ENCODE measurements around the gene VENTX.

Gene VENTX

GRCh38 chr10:133235265-133235855, 2.3 kb upstream of the VENTX start:
- DNase-seq (ENCODE audit: low spot score): no peak

DNA sequence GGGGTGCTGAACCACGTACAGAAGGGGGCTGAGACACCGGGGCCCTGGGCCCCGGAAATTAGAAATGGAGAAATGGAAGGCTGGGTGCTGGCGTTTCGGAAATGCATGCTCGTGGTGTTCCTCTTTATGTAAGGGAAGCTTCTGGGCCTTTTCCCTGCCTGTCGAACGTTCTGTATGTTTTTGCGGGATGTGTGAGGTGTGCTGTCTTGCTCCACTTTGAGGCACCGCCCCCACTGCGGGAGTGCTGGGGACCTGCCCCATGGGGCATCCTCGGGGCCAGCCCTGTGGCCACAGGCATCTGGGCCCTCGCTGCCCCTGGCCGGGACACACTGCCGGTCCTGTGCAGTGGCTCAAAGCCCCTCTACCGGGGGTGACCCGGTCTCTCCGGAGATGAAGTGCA, 1.7 kb upstream of the VENTX start:
- no peak for DNase-seq (ENCODE audit: low spot score)

DNA sequence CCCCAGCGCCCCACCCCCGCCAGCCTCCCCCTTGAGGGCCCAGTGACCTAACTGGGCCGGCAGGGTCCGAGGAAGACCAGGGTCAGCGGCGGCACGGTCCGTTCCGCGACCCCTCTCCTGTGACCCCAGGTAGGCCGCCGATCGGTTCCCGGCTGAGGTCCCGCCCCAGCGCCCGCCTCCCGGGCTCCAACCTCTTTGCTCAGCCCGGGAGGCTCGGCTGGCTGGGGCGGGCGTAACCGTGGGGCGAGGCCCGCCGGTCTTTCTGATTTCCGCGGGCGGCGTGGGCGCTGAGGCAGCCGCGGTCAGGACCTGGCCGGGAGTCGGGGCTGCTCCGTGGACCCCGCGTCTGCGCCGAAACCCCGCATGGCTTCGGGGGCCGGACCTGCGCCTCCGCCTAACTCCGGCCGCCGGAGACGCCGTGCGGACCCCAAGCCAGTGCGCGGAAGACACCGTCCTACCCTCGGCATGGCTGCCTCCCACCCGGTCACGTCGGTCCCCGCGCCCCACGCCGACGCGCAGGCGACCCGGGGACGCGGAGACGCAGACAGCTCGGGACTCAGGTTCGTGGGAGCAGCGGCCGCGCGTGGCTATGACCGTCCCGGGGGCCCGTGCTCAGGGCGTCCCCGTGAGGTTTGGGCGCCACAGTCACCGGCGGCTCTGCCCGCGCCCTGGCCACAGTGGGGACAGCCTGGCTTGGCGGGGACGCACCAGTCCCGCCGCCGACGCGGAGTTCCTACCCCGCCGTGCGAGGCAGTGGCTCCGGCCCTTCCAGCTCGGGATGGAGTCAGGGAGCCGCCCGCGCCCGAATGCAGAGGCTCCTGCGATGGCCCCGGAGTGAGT, 1.0 kb upstream of the VENTX start:
- no peak for DNase-seq (ENCODE audit: low spot score)

DNA sequence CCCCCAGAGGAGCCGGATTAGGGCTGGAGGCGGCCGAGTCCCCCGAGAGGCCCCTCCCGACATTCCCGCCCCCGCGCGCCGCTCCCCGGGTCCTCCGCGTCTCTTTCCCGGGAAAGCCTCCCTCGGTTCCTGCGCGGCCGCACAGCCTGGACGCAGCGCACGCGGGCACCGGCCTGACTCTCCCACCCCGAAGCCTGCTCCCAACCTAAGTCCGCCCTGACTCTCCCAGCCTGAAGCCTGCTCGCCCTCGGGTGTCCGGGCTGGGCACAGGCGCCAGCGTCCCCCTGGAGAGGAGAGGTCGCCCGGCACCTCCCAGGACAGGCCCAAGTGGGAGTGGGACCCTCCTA, 441 bp upstream of the VENTX start:
- DNase-seq (ENCODE audit: low spot score): no peak

DNA sequence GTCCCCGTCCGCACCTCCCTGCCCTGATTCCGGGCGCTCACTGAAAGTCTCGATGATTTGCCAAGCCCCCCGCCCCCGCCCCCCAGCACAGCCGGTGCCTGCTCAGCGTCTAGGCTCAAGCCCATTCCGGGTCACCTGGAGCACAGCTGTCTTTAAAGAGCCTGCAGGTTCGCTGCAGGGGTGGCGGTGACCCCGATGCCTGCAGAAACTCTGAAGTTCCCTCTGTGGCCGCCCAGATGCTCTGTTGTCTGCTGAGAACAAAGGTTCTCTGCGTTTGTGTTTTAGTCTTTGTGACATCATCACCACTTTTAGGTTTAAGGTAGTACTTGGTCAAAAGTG, 780 bp downstream of the VENTX start:
- DNase-seq (ENCODE audit: low spot score): no peak

GRCh38 chr10:133239990-133240389, 2.3 kb downstream of the VENTX start:
- DNase-seq (ENCODE audit: low spot score): no peak

GRCh38 chr10:133241501-133242205, 4.0 kb downstream of the VENTX start:
- DNase-seq (ENCODE audit: low spot score): no peak

- DNase-seq (ENCODE audit: low spot score): no peak
Observed at GRCh38 chr10:133242611-133243356, 5.1 kb downstream of the VENTX start.

DNA sequence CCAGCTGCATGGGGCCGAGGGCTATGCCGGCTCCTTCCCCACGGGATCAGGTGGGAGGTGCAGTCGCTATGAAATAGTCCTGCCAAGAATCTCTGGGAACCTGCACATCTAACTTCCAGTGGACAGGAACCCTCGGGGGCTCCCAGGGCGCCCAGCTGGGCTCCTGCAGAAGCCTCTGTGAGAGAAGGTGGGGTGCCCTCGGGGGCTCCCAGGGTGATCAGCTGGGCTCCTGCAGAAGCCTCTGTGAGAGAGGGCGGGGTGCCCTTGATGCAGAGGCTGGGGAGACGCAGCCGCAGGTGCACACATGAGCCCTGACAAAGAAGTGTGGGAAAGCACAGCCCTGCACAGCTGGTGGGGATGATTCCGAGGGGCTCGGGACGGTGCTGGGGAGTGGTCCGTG, 5.9 kb downstream of the VENTX start:
- DNase-seq (ENCODE audit: low spot score): no peak

- no peak for DNase-seq (ENCODE audit: low spot score)
Observed at GRCh38 chr10:133245439-133246235, 8.0 kb downstream of the VENTX start.

DNA sequence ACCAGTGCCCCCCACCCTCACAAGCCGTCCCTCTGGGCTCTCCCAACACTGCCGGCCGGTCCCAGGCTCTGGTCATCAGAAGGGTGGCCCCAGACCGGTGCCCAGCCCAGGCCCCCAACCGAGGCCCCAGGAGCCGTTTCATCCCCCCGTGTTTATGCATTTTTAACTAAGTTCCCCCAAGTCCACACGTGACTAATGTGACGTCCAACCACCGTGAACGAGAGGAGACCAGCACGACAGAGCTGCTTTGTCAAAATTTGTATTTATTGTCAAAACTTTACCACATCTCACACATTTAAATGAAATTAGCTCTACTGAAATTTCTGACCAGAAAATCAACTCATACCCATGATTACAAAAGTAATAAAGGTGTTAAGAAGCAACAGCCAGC, 8.6 kb downstream of the VENTX start:
- DNase-seq (ENCODE audit: low spot score): no peak

DNA sequence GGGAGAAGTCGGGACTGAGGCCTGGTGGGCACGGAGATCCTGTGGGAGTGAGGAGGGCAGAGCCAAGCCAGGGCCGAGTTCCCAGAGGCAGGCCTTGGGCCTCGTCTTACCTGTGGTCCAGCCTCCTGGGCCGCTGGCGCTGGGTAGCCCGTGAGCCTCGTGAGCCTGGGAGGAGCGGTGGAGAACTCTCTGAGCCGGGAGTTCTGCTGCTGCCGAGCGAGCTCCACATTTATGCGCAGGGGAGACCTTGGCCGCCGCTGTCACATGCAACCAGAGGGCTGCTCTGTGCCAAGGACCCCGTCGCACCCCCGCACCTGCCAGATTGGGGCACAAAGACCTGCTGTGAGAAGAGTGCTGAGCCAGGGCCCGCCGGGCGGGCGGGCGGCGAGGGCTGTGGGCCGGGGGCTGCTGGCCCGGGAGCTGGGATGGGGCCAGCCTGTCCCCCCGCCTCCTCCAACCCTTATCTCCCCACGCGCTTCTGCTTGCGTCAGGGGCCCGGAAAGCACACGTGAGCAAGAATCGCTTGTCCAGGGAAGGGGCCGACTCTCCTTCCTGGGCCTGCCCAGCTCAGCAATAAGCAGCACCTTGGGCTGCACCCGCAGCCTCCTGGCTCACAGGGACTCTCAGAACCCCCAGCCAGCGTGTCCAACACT, 10.2 kb downstream of the VENTX start:
- DNase-seq (ENCODE audit: low spot score): no peak

- DNase-seq (ENCODE audit: low spot score): no peak
Observed at GRCh38 chr10:133248334-133248715, 10.7 kb downstream of the VENTX start.

DNA sequence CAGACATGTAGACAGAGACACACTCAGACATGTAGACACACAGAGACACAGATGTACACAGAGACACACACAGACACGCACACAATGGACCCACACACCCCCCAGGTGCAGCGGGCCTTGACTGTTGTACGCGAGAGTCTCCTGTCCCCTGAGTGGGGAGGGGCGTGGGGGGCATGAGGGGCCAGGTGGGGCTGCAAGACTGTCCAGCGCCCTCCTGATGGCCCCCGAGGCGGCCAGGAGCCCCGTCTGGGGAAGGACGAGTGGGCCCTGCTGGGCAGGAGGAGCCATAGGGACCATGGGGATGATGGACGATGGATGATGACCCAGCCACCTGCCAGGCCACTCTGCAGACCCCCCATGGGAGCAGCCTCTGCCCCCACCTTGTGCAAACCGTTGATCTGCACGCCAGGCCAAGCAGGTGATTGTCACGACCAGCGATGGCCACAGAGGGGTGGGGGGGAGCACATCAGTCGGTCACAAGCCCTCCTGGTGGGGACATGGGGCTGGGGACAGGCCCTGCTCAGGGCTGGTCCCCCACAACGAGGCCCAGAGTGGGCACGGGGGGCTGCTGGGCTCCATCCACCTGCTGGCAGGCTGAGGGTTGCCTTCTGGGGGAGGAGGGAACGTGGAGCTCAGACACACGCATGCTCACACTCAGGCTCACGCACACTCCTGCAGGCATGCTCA, 11.6 kb downstream of the VENTX start:
- no peak for DNase-seq (ENCODE audit: low spot score)

DNA sequence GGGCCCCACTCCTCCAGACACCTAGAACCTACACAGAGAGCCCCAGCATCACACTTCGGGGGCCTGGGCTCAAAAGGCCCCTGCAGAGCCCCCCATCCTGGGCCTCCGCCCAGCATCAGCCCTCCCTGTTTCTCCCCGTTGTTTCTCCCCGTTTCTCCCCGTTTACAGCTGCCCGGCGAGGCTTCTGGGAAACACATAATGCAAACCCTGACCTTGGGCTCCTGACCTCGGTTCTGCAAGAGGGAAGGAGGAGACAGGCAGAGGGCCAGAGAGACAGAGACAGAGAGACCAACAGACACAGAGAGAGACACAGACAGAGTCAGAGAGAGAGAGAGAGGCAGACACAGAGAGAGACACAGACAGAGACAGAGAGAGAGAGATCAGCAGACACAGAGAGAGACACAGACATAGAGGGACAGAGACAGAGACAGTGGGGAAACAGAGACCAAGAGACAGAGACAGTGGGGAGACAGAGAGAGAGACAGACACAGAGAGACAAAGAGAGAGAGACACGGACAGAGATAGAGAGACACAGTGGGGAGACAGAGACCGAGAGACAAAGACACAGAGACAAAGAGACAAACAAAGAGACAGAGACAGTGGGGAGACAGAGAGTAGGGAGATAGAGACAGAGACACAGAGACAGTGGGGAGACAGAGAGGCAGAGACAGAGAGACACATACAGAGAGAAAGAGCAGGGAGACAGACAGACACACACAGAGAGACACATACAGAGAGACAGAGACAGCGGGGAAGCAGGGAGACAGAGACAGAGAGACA, 12.5 kb downstream of the VENTX start:
- DNase-seq (ENCODE audit: low spot score): no peak

DNA sequence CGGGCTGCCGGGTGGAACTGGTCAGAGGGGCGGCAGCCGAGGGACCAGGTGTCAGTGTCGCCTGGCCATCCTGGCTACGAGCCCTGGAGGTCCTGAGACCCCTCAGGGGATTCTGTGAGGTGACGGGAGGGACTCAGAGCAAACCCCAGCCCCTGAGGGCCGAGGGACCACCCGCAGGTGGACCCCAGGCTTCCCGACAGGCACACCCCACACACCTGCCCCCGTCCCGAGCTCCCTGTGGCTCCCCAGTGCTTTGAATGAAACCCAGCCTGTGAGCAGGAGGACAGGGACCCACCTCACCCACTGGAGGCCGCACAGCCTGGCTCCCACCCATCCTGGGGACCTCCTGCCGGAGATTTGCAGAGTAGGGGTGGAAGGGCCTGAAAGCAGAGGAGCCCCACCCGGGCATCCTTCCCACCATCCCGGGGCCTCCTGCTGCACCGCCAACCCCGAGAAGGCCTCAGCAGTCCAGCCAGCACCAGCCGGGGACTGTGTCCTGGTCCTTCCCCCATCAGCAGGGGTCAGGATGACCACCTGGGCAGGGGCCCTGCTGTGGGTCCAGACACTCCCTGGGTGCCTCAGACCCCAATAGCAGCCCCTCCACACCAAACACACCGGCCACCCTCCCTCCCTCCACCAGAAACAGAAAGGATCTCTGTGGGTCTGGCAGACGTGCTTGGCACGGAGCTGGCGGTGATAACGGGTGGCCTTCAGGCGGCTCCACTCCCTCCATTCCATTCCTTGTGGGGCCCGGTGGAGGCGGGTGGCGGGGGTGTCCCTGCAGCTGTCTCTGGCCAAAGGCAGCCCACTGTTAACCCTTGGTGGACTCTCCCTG, 13.9 kb downstream of the VENTX start:
- no peak for DNase-seq (ENCODE audit: low spot score)

DNA sequence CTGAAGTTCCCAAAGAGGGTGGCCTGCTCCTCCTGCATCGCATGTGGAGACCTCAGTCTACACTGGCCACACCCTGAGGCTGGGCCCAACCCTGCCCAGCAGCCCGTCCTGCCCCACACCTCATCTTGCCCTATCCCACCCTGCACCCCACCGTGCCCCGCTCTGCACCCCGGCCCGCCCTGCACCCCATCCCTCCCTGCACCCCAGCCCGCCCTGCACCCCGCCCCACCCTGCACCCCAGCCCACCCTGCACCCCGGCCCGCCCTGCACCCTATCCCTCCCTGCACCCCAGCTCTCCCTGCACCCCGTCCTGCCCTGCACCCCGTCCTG, 14.5 kb downstream of the VENTX start:
- DNase-seq (ENCODE audit: low spot score): no peak

DNA sequence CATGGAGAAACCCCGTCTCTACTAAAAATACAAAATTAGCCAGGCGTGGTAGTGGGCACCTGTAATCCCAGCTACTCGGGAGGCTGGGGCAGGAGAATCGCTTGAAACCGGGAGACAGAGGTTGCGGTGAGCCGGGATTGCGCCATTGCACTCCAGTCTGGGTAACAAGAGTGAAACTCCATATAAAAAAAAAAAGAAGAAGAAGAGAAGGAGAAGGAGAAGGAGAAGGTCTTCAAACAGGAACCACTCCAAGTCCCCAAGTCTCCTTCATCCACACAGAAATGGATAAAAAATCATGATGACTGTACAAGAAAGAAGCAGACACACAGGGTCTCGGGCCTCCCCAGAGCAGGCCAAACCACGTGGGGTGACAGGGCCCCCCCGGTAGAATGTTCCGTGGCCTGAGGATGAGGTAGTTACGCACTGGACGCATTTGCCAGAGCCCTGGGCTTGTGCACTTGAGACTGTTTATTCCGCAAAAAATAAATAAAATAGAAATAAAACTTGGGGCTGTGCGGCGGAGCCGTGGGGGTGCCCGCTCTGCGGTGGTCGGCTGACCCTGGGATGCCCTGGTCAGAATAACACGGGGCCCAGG, 15.8 kb downstream of the VENTX start:
- no peak for DNase-seq (ENCODE audit: low spot score)

All from putamen (tissue), 1 donor.